SK-N-MC (cell line): ENCODE results near the gene ME3.

Experiments used
- DNase-seq: peaks from one replicate; pipeline ENCODE4 v3.0.0-alpha.2; 2011; ENCODE audit warnings: low read depth, low spot score
- H3K27ac ChIP-seq: fragments of 200-600 bp; sonication (generic); 2 replicates; pipeline ENCODE4 v1.5.1; 2016; ENCODE audit warnings: mixed run types
- H3K36me3 ChIP-seq: fragments of 200-600 bp; sonication (generic); 2 replicates; pipeline ENCODE4 v1.6.1; 2017; ENCODE audit warnings: antibody characterized with exemption, low read length, mixed read lengths; ENCODE audit not compliant: insufficient read depth
- H3K4me3 ChIP-seq: fragments of 200-600 bp; sonication (generic); 2 replicates; pipeline ENCODE4 v1.5.1; 2016
- H3K9ac ChIP-seq: fragments of 200-600 bp; sonication (generic); 2 replicates; pipeline ENCODE4 v1.8.0; 2017; ENCODE audit warnings: mixed run types, mixed read lengths; ENCODE audit not compliant: insufficient read length
- H3K9me3 ChIP-seq: fragments of 200-600 bp; sonication (generic); 2 replicates; pipeline ENCODE4 v1.6.1; 2017; ENCODE audit warnings: low read depth, mild to moderate bottlenecking, antibody characterized with exemption, low read length, moderate library complexity, mixed read lengths
- EZH2 ChIP-seq: fragments of 200-600 bp; sonication (generic); IDR thresholded peaks from one replicate; pipeline ENCODE4 v1.6.1; 2017; ENCODE audit warnings: antibody characterized with exemption
- FOXP2 ChIP-seq: optimal IDR thresholded peaks from 2 replicates; pipeline ENCODE3; 2011; ENCODE audit warnings: mild to moderate bottlenecking, moderate library complexity; ENCODE audit not compliant: insufficient read depth; ENCODE audit errors: extremely low read length, control extremely low read depth
- POLR2AphosphoS5 ChIP-seq: IDR thresholded peaks from 2 replicates; pipeline ENCODE4 v1.6.1; 2012; ENCODE audit warnings: mild to moderate bottlenecking, low read depth, low read length, borderline replicate concordance

The ME3 gene

DNA sequence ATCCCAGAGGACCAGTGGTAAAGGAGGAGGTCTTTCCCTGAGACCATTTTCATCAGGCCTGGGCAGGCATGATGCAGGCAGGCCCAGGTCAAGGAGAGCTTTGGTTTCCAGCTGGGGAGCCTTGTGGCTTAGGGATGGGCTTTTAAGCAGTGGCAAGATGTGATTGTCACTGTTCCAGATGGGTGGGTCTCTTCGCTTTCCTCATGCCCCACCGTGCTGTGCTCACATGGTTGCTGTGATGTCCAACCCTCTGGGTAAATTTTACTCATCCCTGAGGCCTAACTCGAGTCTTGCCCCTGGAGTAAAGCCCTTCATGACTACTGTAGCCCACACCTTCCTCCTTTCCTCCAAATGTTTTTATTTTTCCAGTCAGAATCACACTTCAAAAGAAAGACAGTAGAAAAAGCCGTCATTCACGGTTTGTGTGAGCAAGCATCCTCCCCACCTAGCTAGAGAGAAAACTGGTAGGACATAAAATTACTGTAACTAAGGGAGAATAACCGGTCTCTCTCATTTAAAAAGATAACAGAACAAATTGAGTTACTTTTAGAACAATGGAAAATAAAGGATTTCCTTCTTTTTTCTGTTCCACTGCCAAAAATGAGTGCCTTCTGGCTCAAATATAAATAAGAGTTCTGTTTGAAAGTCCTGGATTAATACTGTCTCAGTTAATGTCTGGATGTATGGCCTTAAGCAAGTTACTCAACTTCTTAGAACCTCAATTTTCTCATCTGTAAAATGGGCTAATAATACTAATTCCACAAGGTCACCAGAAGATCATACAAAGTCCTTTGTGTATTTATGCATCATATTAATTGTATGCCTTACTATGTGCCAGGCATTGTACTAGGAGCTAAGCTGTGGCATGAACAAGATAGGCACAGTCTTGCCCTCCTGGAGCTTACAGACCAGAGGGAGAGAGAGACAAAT, 84.9 kb downstream of the ME3 start:
- TF ChIP-seq FOXP2 (no peak), EZH2 (no peak), POLR2AphosphoS5 (no peak)
- Histone ChIP-seq H3K4me3 (no peak overlapping the region), H3K9me3 (no peaks in the 10 kb centered on the region), H3K27ac (no peak overlapping the region), H3K36me3 (no peaks in the 10 kb centered on the region), H3K9ac (no peak overlapping the region)
- DNase-seq = no peak

DNA sequence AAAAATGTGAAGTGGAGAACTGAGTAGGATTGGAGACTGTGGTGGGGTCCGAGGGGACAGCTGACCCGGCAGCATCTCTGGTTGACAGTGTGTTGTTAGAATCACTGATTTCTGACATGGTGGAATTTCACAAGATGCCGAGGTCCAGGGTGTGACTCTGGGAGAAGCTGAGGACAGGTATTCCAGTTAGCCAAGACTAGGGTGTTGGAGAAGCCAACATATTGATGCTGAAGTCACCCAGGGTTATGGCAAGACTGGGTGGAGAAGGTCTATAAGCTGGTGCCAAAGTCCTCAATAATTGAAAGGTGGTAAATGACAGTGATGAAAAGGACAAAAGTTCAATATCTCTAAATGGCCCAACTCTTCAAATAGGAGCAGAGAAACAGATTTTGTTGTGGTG, 86.1 kb downstream of the ME3 start:
- no peaks in the 10 kb centered on the region for H3K9me3 ChIP-seq
- H3K4me3 ChIP-seq = no peak overlapping the region
- H3K27ac ChIP-seq = no peak overlapping the region
- TF ChIP-seq POLR2AphosphoS5 (no peak), FOXP2 (no peak), EZH2 (no peak)
- no peaks in the 10 kb centered on the region for H3K36me3 ChIP-seq
- H3K9ac ChIP-seq = no peak overlapping the region
- no peak for DNase-seq

GRCh38 chr11:86582898-86583297, 89.5 kb downstream of the ME3 start:
- no peak for DNase-seq
- TF ChIP-seq POLR2AphosphoS5 (no peak), EZH2 (no peak)
- Histone ChIP-seq H3K36me3 (no peaks in the 10 kb centered on the region), H3K4me3 (no peak overlapping the region), H3K27ac (no peak overlapping the region), H3K9me3 (no peaks in the 10 kb centered on the region), H3K9ac (no peak overlapping the region)

- no peaks in the 10 kb centered on the region for H3K9me3 ChIP-seq
- TF ChIP-seq POLR2AphosphoS5 (no peak), FOXP2 (no peak)
- H3K9ac ChIP-seq = no peak overlapping the region
- H3K36me3 ChIP-seq = no peaks in the 10 kb centered on the region
- H3K4me3 ChIP-seq = no peak overlapping the region
- no peak overlapping the region for H3K27ac ChIP-seq
- no peak for DNase-seq
Measured at GRCh38 chr11:86580535-86580934, 91.9 kb downstream of the ME3 start.

- Histone ChIP-seq H3K36me3 (no peaks in the 10 kb centered on the region), H3K9ac (no peak overlapping the region), H3K27ac (no peak overlapping the region), H3K9me3 (no peaks in the 10 kb centered on the region), H3K4me3 (no peak overlapping the region)
- TF ChIP-seq EZH2 (no peak), FOXP2 (no peak), POLR2AphosphoS5 (no peak)
- DNase-seq = no peak
Measured at GRCh38 chr11:86579406-86579731, 93.0 kb downstream of the ME3 start.

DNA sequence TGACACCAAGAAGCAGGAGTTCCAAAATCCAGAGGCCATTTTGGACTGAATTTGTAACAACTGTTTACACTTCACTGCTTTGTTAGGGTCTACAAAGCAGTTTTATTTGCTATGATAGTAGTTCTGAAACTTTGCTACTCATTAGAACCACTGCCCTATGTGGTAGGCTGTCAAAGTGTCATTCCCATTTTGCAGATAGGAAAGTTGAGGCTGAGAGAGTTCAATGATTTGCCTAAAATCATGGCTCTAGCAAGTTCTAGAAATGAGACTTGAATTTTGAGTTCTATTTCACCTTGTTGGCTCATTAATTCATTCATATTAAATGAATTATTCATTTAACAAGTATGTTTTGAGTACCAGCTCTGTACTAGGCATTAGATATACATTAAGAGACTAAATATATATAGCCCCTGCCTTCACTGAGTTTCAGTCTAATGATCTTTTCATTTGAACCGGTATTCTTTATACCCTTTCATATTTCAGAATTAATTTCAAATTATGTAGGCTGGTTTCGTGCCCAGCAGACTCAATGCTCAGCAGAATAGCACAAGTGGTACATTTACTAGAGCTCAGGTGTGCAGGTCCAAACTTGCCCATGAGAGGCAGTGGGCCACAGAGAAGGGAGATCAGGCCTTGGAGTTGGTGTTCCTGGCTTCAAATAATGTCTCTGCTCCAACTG, 93.5 kb downstream of the ME3 start:
- Histone ChIP-seq H3K4me3 (no peak overlapping the region), H3K9me3 (no peaks in the 10 kb centered on the region), H3K27ac (no peak overlapping the region), H3K9ac (no peak overlapping the region), H3K36me3 (no peaks in the 10 kb centered on the region)
- TF ChIP-seq FOXP2 (no peak), POLR2AphosphoS5 (no peak), EZH2 (no peak)
- DNase-seq = no peak

DNA sequence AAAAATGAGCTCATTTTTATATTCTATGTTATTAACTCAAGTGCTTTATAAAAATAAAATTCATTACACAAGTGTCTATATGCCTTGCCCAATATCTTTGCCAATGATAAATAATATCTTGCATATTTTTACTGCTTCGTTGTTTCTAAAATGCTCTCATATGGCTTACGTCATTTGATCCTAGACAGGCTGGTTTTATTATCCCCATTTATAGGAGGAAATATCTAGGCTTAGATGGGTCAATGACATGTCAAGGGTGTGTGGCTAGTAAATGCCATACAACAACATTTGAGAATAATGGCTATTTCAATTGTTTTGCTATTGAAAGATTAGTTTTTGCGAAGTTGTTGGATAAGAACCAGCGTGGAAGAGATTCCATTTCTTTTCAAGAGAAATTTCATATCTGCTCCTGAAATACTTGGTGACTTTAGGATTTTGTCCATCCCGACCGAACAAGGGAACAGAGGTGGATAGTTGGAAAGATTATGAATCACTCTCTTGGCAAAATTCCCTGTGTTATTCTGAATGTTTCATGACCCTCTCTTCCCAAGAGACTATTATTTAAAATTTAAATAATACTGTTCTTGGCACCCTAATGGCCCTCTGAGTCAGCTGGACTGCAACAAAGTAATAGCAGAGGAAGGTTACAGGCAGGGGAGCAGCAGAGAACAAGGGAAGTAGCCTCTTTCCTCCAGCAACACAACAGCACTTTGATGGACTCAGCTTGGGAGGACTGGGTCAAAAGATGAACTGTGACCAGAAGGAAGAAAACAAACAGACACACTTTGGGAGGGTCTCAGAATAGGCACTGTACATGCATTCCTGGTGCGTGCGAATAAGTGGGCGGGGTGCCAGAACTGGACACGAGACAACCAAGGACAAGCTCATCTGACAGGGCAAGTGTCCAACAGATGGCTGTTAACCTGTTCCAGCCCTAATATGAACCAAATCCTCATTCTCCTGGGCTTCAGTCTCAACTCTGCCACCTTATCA, 94.5 kb downstream of the ME3 start:
- Histone ChIP-seq H3K4me3 (no peak overlapping the region), H3K9me3 (no peaks in the 10 kb centered on the region), H3K9ac (no peak overlapping the region), H3K27ac (no peak overlapping the region), H3K36me3 (no peaks in the 10 kb centered on the region)
- no peak for DNase-seq
- no peak for TF ChIP-seq FOXP2
- no peak for TF ChIP-seq POLR2AphosphoS5
- TF ChIP-seq EZH2 = no peak
